H1 (cell line): Measurements from ENCODE around the gene CLPX. TPM values are rescaled to one million over a fixed set of nuclear protein-coding genes. Genes with fewer than 3 reads are reported as not detected.

Experiments
- CTCF ChIA-PET: fragments of 300-600 bp; sonication (Branson Sonifier 250); formaldehyde crosslinking; loops from one replicate; lab custom pipeline; 2021; ENCODE audit not compliant: partially characterized antibody; lab: Charles Lee
- POLR2A ChIA-PET: fragments of 300-600 bp; sonication (Branson Sonifier 250); formaldehyde crosslinking; loops from one replicate; lab custom pipeline; 2021; ENCODE audit warnings: inconsistent platforms; ENCODE audit not compliant: partially characterized antibody; lab: Charles Lee
- DNase-seq, 2 experiments: peaks; one replicate each; pipeline versions ENCODE4 v3.0.0 to v3.0.0-alpha.2; 2010 to 2022; ENCODE audit warnings: low spot score in 2 of 2, low read depth in 1 of 2, mixed read lengths in 1 of 2
- FAIRE-seq: peaks from 2 replicates; lab custom pipeline; 2011; peaks lifted over from hg19 to GRCh38; lab: Jason Lieb, UNC
- H2AFZ ChIP-seq: 2 replicates; pipeline ENCODE4 v1.8.1; 2012; ENCODE audit warnings: low read length, inconsistent platforms
- H2AK5ac ChIP-seq: 2 replicates; pipeline ENCODE4 v1.6.1; 2013; ENCODE audit warnings: low read depth, low read length
- H2BK120ac ChIP-seq: replicated peaks from 2 replicates; pipeline ENCODE3; 2013; ENCODE audit warnings: low read depth, low read length, inconsistent platforms
- H2BK12ac ChIP-seq: 2 replicates; pipeline ENCODE4 v1.6.1; 2013; ENCODE audit warnings: low read depth, low read length
- H2BK15ac ChIP-seq: 2 replicates; pipeline ENCODE4 v1.6.1; 2013; ENCODE audit warnings: low read length
- H2BK20ac ChIP-seq: 2 replicates; pipeline ENCODE4 v1.6.1; 2013; ENCODE audit warnings: low read length
- H2BK5ac ChIP-seq: 2 replicates; pipeline ENCODE4 v1.6.1; 2013; ENCODE audit warnings: low read depth, low read length
- H3K14ac ChIP-seq: 2 replicates; pipeline ENCODE4 v1.6.1; 2013; ENCODE audit warnings: inconsistent platforms; ENCODE audit not compliant: insufficient read length
- H3K18ac ChIP-seq: 2 replicates; pipeline ENCODE4 v1.6.1; 2013; ENCODE audit warnings: low read length; ENCODE audit errors: extremely low read depth
- H3K23ac ChIP-seq: 2 replicates; pipeline ENCODE4 v1.6.1; 2013; ENCODE audit warnings: inconsistent platforms; ENCODE audit not compliant: insufficient read length
- H3K23me2 ChIP-seq: 2 replicates; pipeline ENCODE4 v1.6.1; 2013; ENCODE audit warnings: low read depth, low read length
- H3K27ac ChIP-seq: 2 replicates; pipeline ENCODE4 v1.6.1; 2011; ENCODE audit warnings: low read depth, low read length, inconsistent platforms
- H3K27me3 ChIP-seq, 4 experiments: replicated peaks in 1 of 4; 1 replicate in 1 of 4; 2 replicates in 3 of 4; pipeline versions ENCODE4 v1.6.1 to v1.8.1; 2011 to 2013; ENCODE audit warnings: low read length in 3 of 4, mild to moderate bottlenecking in 3 of 4, inconsistent platforms in 2 of 4, mixed read lengths in 2 of 4, moderate library complexity in 1 of 4; ENCODE audit not compliant: control insufficient read depth in 3 of 4, insufficient read depth in 3 of 4; ENCODE audit errors: extremely low read depth in 1 of 4
- H3K36me3 ChIP-seq, 4 experiments: 2 replicates each; pipeline versions ENCODE4 v1.6.1 to v1.8.1; 2011 to 2013; ENCODE audit warnings: mild to moderate bottlenecking in 4 of 4, low read length in 3 of 4, moderate library complexity in 2 of 4, control low read depth in 1 of 4, inconsistent platforms in 1 of 4; ENCODE audit not compliant: insufficient read depth in 4 of 4, control insufficient read depth in 2 of 4
- H3K4ac ChIP-seq: replicated peaks from 2 replicates; pipeline ENCODE3; 2013; ENCODE audit warnings: low read length, low read depth, mixed read lengths, inconsistent platforms; ENCODE audit not compliant: insufficient read length
- H3K4me1 ChIP-seq, 4 experiments: replicated peaks in 1 of 4; 1 replicate in 1 of 4; 2 replicates in 3 of 4; pipeline versions ENCODE4 v1.6.1 to v1.8.1; 2011 to 2013; ENCODE audit warnings: low read length in 3 of 4, inconsistent platforms in 2 of 4, mixed read lengths in 1 of 4; ENCODE audit not compliant: insufficient read depth in 4 of 4, control insufficient read depth in 3 of 4
- H3K4me2 ChIP-seq, 2 experiments: 2 replicates each; pipeline versions ENCODE4 v1.6.1 to v1.8.1; 2011 to 2013; ENCODE audit warnings: low read depth in 2 of 2, low read length in 2 of 2, control low read depth in 1 of 2, inconsistent platforms in 1 of 2, mild to moderate bottlenecking in 1 of 2; ENCODE audit not compliant: insufficient read depth in 1 of 2
- H3K4me3 ChIP-seq, 4 experiments: fragments of 200-600, 300-600 bp in 1 of 4; sonication (generic), shearing (Covaris generic), sonication (Bioruptor Twin) in 1 of 4; 2 replicates each; pipeline versions ENCODE4 v1.5.1 to v1.8.1; 2011 to 2016; ENCODE audit warnings: low read length in 4 of 4, low read depth in 3 of 4, control low read depth in 2 of 4, inconsistent platforms in 2 of 4, mild to moderate bottlenecking in 2 of 4, mixed read lengths in 1 of 4, moderate library complexity in 1 of 4; ENCODE audit not compliant: insufficient read depth in 2 of 4; ENCODE audit errors: extremely low read depth in 1 of 4
- H3K56ac ChIP-seq: replicated peaks from 2 replicates; pipeline ENCODE3; 2013; ENCODE audit warnings: low read depth, mild to moderate bottlenecking, mixed read lengths, low read length, inconsistent platforms; ENCODE audit not compliant: insufficient read length
- H3K79me1 ChIP-seq: 2 replicates; pipeline ENCODE4 v1.6.1; 2013; ENCODE audit warnings: low read depth, low read length, control low read depth
- H3K79me2 ChIP-seq, 2 experiments: 2 replicates each; pipeline versions ENCODE4 v1.6.1 to v1.8.1; 2012 to 2013; ENCODE audit warnings: low read length in 2 of 2, mild to moderate bottlenecking in 2 of 2, inconsistent platforms in 1 of 2; ENCODE audit not compliant: insufficient read depth in 2 of 2, control insufficient read depth in 1 of 2
- H3K9ac ChIP-seq, 4 experiments: replicated peaks in 1 of 4; 1 replicate in 1 of 4; 2 replicates in 3 of 4; pipeline versions ENCODE4 v1.6.1 to v1.8.1; 2011 to 2013; ENCODE audit warnings: low read depth in 3 of 4, low read length in 3 of 4, control low read depth in 2 of 4, mild to moderate bottlenecking in 2 of 4, moderate library complexity in 2 of 4, inconsistent platforms in 1 of 4; ENCODE audit errors: extremely low read depth in 1 of 4
- H3K9me3 ChIP-seq, 2 experiments: 2 replicates each; pipeline versions ENCODE4 v1.6.1 to v1.8.1; 2012 to 2013; ENCODE audit warnings: mild to moderate bottlenecking in 2 of 2, moderate library complexity in 2 of 2, control low read depth in 1 of 2, inconsistent platforms in 1 of 2, low read depth in 1 of 2, low read length in 1 of 2, mixed read lengths in 1 of 2; ENCODE audit not compliant: insufficient read depth in 2 of 2
- H4K20me1 ChIP-seq, 2 experiments: replicated peaks in 1 of 2; 2 replicates each; pipeline versions ENCODE3 to v1.8.1; 2011 to 2013; ENCODE audit warnings: inconsistent platforms in 2 of 2, low read length in 2 of 2, mild to moderate bottlenecking in 1 of 2; ENCODE audit not compliant: insufficient read depth in 2 of 2, control insufficient read depth in 1 of 2
- H4K5ac ChIP-seq: 2 replicates; pipeline ENCODE4 v1.6.1; 2013; ENCODE audit warnings: low read length, low read depth, mixed read lengths, inconsistent platforms; ENCODE audit not compliant: insufficient read length
- H4K8ac ChIP-seq: 2 replicates; pipeline ENCODE4 v1.8.0; 2013; ENCODE audit warnings: mild to moderate bottlenecking, moderate library complexity, low read length, inconsistent platforms; ENCODE audit not compliant: insufficient read depth; ENCODE audit errors: extremely low read depth
- H4K91ac ChIP-seq: replicated peaks from 2 replicates; pipeline ENCODE3; 2013; ENCODE audit warnings: low read length, mixed read lengths, inconsistent platforms; ENCODE audit not compliant: insufficient read length
- BACH1 ChIP-seq: IDR thresholded peaks from 2 replicates; pipeline ENCODE4 v1.6.1; 2012; ENCODE audit warnings: low read length, improper control_type of control experiment
- CBX8 ChIP-seq: fragments of 300-800, 300-1000 bp; sonication (generic); IDR thresholded peaks from 2 replicates; pipeline ENCODE4 v1.7.1; 2016; ENCODE audit warnings: low read depth, low read length, borderline replicate concordance
- CHD1 ChIP-seq: IDR thresholded peaks from 2 replicates; pipeline ENCODE4 v1.6.1; 2012; ENCODE audit warnings: low read depth, low read length, improper control_type of control experiment
- CHD2 ChIP-seq: IDR thresholded peaks from 2 replicates; pipeline ENCODE4 v1.6.1; 2012; ENCODE audit warnings: low read length, improper control_type of control experiment
- MAFK ChIP-seq: IDR thresholded peaks from 2 replicates; pipeline ENCODE4 v1.6.1; 2012; ENCODE audit warnings: low read depth, mild to moderate bottlenecking, improper control_type of control experiment, low read length
- POLR2A ChIP-seq, 2 experiments: IDR thresholded peaks; 1 replicate in 1 of 2; 2 replicates in 1 of 2; pipeline ENCODE4 v1.6.1; 2011; ENCODE audit warnings: low read depth in 2 of 2, low read length in 2 of 2, mild to moderate bottlenecking in 2 of 2; ENCODE audit errors: control extremely low read depth in 1 of 2
- POLR2AphosphoS5 ChIP-seq: IDR thresholded peaks from 2 replicates; pipeline ENCODE4 v1.6.1; 2011; ENCODE audit warnings: low read depth, low read length
- RFX5 ChIP-seq: IDR thresholded peaks from 2 replicates; pipeline ENCODE4 v1.6.1; 2011; ENCODE audit warnings: low read depth, low read length, improper control_type of control experiment, borderline replicate concordance
- RNF2 ChIP-seq: fragments of 200-900, 300-1000 bp; sonication (generic); IDR thresholded peaks from 2 replicates; pipeline ENCODE4 v1.7.1; 2016; ENCODE audit warnings: borderline replicate concordance, low read depth, mild to moderate bottlenecking, antibody characterized with exemption, low read length; ENCODE audit not compliant: poor library complexity, severe bottlenecking; ENCODE audit errors: missing control alignments
- SP1 ChIP-seq: IDR thresholded peaks from 2 replicates; pipeline ENCODE4 v1.6.1; 2011; ENCODE audit warnings: low read depth, low read length
- TAF7 ChIP-seq: optimal IDR thresholded peaks from 2 replicates; pipeline ENCODE3; 2011; ENCODE audit warnings: low read depth, mild to moderate bottlenecking, inconsistent platforms, low read length, moderate library complexity, borderline replicate concordance
- TCF12 ChIP-seq: IDR thresholded peaks from 2 replicates; pipeline ENCODE4 v1.6.1; 2011; ENCODE audit warnings: low read depth, mild to moderate bottlenecking, low read length
- WGBS, 2 experiments: shearing (Covaris generic) in 1 of 2; methylation state at CpG; one replicate each; pipeline versions ENCODE4 v1.1.6 to v1.1.7; 2013 to 2015; ENCODE audit warnings: low lambda C conversion rate in 2 of 2, mixed read lengths in 2 of 2, inconsistent platforms in 1 of 2, low coverage in 1 of 2, missing lambda C conversion rate in 1 of 2; ENCODE audit not compliant: insufficient replicate concordance in 2 of 2, insufficient coverage in 1 of 2, insufficient read length in 1 of 2; ENCODE audit errors: extremely low coverage in 1 of 2, missing lambda C conversion rate in 1 of 2; 5-methylcytosine and 5-hydroxymethylcytosine counted together
- polyA plus RNA-seq, 7 experiments: library from polyadenylated mRNA; depleted of rRNA in 3 of 7; stranded (reverse) in 5 of 7; unstranded in 2 of 7; fragments of >200 nt in 5 of 7; fragments of 200-250 nt in 2 of 7; gene quantifications; 1 replicate in 5 of 7; 2 replicates in 1 of 7; 4 replicates in 1 of 7; pipeline versions ENCODE4 v1.2.1 to v1.2.3, GENCODE V29; 2011 to 2013; ENCODE audit warnings: missing spikeins in 2 of 7, mixed read lengths in 2 of 7
- total RNA-seq: library from RNA; stranded (reverse); fragmentation: NEBNext Ultra II Directional; extraction: Animal tissue kit (Norgen Biotek cat#: 25700); gene quantifications from 2 replicates; pipeline ENCODE4 v1.2.1, GENCODE V29; 2021

The CLPX gene
- total and polyA plus RNA-seq, 2 of the 8 experiments (the other 6 are each of a cell fraction or from before 2014, with no cell fraction given) = 10.5 to 53.6 TPM

DNA sequence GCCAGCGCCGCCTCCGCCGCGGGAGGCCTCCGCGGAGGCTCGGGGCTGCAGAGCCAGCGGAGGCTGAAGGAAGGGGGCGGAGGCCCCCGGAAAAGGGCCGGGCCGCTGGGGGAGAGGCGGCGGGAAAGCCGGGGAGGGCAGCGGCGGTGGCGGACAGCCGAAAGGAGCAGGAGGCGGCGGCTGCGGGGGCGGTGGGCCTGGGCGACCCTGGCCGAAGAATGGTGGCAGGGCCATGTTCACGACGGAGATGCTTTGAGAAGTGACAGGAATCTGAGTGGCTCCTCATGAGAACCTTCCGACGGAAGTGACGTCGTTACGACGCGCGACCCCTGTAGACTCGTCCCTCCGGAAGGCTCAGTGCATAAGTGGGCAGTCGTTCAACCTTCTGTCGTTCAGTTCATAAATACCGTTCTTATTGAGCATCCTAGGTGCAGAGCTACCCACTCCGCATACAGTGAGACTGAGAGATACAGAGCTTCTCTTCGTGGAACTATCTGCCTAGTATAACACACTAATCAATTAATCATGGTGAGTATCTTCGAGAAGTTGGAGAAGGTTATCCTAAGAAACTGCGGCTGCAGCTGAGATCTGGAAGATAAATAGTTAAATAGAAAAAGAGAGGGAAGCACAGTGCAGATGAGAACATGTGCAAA, 51.5 kb downstream of the CLPX start, which contains the start of gene PDCD7:
Gene PDCD7 (minus strand): TSS at position 261 of the 653 bp plus-strand sequence. CDS start 27 bp downstream, at position 234.
- Histone ChIP-seq H3K4me3 (peak within 1 kb of the TSS; percentile 71 to 77 (median 72)), H4K8ac (peak within 1 kb of the TSS; percentile 91), H3K9me3 (peaks cover 13 to 20% of the 10 kb centered on the region in 2 experiments; a peak in 3 of 4 replicates), H3K36me3 (peaks cover 0 to 5% (median 4%) of the 10 kb centered on the region in 4 experiments; a peak in 3 of 8 replicates), H4K5ac (peak within 1 kb of the TSS; percentile 65), H3K4me2 (peak within 1 kb of the TSS; percentile 64 to 86), H3K18ac (no peak within 1 kb of the TSS), H3K79me2 (peaks cover 0 to 3% of the 10 kb centered on the region in 2 experiments; a peak in 1 of 4 replicates), H3K14ac (no peak within 1 kb of the TSS), H4K20me1 (peaks cover 2 to 3% of the 10 kb centered on the region in 2 experiments), H3K23me2 (peaks cover 9% of the 10 kb centered on the region), H2BK5ac (0 out of 2 replicates have a peak within 1 kb of the TSS, but pooled peaks have one; percentile 2), H3K56ac (no peak within 1 kb of the TSS), H3K9ac (peak within 1 kb of the TSS; percentile 70 to 80 (median 74)), H3K4ac (no peak within 1 kb of the TSS), H2BK20ac (no peak within 1 kb of the TSS), H2AFZ (peak within 1 kb of the TSS; percentile 99), H4K91ac (no peak within 1 kb of the TSS), H2BK12ac (peak within 1 kb of the TSS; percentile 50; the same call in 1 of the 2 replicates), H3K27ac (peak within 1 kb of the TSS; percentile 51; the same call in 1 of the 2 replicates), H3K27me3 (no peaks in the 10 kb centered on the region), H2BK120ac (no peak within 1 kb of the TSS), H2BK15ac (no peak within 1 kb of the TSS), H3K23ac (no peak within 1 kb of the TSS), H3K4me1 (peaks cover 2 to 6% (median 3%) of the 10 kb centered on the region in 4 experiments; a peak in 4 of 7 replicates), H2AK5ac (no peak within 1 kb of the TSS), H3K79me1 (no peaks in the 10 kb centered on the region)
- CTCF ChIA-PET = interaction anchor here (0.6 to 1.1 kb wide), 2 partner anchors 18 to 87 kb away, joined by 3 to 4 read pairs; no protein-coding TSS in a partner anchor
- WGBS, 2 experiments = 5% methylated on average over 26 of the region's 45 CpGs; no CpG with 5 or more reads in 1 of the 2 experiments
- DNase-seq (peak; percentile 60 to 86), FAIRE-seq (peak; percentile 50)
- POLR2A ChIA-PET = interaction anchor here (0.7 to 1.4 kb wide), 6 partner anchors 9 to 171 kb away, joined by 3 to 7 read pairs (median 3); partner anchors contain the start of genes CLPX and RNU5B-1
- TF ChIP-seq SP1 (0 out of 2 replicates have a peak, but pooled peaks have one; percentile 8), MAFK (no peak), RFX5 (no peak), CHD2 (no peak), POLR2A (IDR thresholded peaks at IDR 0.05; ENCODE audit: control extremely low read depth in 1 of 2, low read depth in 2 of 2, low read length in 2 of 2) (peak in 1 of 2 experiments; percentile 91; a peak in 2 of 3 replicates), CBX8 (no peak), RNF2 (no peak), CHD1 (no peak), TCF12 (no peak), BACH1 (no peak), POLR2AphosphoS5 (peak; percentile 92), TAF7 (peak; percentile 42)
